Erythroblast (primary cell): Measurements from ENCODE around the gene SPATS2L.
A peak's percentile ranks its signal among the peaks of the same experiment; 100 is the strongest.

ENCODE experiments used
- DNase-seq, 2 experiments: peaks; one replicate each; lab custom pipeline; 2025; lab: John Stamatoyannopoulos, UW
- GATA1 ChIP-seq: IDR thresholded peaks from 2 replicates; pipeline ENCODE4 v1.6.1; 2011; ENCODE audit warnings: low read depth, mild to moderate bottlenecking, control low read depth, low read length, moderate library complexity
- POLR2A ChIP-seq: IDR thresholded peaks from 2 replicates; pipeline ENCODE4 v1.6.1; 2011; ENCODE audit warnings: mild to moderate bottlenecking, low read length

The SPATS2L gene

DNA sequence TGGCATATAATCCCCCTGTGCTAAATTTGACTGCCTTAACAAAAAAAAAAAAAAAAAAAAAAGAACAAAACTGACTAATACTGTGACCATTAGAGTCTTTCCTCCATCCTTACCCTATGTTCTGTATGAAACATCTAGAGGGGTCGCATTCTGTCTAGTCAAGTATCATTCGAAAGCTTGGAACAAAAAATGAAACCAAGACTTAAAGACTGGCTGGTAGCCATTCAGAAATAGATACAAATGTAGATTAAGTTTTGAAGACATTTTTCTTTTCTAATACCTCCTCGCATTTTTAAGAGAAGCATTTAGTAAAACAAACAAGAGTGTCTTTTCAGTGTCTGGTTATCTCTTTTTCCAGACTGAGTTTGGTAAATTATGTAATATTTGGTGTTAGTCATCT, 66.7 kb downstream of the SPATS2L start:
- no peak for DNase-seq
- TF ChIP-seq GATA1 (no peak), POLR2A (no peak)

DNA sequence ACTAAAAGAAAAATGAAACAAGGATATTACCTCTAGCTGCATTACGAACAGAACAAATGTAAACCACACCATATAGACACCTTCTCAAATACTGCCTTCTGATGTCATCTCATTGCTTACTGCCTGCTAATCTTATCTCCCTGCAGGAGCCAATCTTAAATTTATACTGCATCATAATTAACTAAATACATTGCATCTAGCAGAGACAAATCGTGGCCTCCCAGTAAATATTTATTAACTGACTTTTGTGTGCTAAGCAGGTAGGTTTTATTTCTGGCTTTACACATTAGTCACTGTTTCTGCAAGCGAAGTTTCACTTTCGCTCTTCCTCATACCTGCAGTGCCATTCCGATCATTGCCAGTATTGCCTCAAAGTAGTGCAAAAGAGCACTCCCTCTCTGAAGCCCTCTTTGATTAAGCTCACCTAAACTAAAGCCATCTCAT, 67.5 kb downstream of the SPATS2L start:
- DNase-seq: no peak
- TF ChIP-seq POLR2A: no peak
- no peak for TF ChIP-seq GATA1

DNA sequence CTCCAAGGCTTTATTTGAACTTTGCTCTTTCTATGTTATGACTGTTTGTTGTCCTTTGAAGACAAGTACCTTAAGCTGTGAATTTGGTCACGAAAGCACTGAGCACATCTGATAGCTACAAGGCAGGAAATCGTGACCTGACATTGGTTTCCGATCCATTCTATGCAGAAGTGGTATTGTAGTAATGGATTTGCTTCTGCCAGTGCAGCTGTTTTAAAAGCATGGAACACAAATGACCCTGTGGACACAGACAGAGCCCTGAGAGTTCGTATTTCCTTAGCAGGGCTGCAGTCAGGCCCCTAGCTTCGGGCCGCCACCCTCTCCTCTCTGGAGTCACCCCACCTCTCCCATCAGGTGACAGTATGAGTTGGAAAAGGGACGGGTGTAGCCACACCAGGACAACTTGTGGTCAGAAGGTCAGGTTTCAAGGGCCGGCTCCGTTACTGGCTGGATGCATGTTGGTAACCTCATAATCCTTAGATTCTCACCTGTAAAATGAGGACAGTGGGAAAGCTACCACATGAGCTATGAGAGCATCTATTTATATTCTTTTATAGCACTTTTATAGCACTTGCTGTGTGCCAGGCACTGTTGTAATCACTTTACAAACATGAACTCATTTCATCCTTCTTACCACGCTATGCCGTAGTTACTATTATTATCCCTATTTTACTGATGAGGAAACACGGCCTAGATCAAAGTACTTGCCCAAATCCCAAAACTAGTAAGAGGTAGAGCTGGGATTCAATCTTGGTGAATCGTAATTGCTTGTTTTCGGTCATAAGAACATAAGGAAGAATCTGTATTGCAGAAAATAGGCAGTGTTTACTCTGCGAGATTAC, 70.2 kb downstream of the SPATS2L start:
- DNase-seq: no peak
- TF ChIP-seq POLR2A: no peak
- TF ChIP-seq GATA1: no peak

DNA sequence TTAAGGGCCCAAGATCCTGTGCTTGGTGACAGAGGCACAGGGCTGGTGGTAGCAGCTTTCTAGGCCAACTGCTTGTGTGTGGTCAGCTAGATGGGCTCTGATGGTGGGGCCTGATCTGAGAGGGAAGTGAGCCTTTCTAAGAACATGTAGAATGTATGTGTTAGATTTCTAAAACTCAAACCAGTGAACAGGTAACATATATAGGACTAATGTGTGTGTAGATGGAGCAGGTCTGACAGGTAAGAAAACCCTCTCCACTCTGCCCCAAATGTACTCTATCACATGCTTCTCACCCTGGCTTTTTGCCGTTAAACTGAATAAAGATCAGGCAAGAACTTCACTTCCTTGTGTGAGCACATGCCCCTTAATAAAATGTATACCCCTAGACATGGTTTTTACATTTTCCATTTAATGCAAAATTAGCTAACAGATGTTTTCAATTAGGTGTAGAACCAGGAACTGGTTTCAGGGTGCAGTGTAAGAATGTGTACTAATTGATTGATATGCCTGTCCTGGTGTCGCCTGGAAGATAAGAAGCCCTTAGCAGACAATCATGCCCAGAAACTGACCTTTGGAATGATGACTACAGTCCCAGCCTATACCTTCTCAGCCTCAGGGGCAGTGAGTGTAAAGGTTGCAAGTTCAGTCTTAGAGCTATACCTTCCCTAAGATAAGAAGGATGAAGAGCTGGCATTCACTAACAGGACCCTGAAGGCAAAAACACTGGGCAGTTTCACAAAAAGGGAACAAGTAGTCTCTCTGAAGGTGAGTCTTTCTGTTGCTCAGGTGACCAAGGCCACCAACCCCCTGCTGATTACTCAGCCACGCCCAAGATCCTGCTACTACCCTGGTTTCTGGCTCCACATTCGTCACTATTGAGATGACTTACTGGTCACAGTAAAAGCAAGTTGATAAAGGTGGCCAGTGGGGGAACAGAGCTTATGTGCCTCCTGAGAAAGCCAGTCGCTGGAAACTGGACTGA, 71.2 kb downstream of the SPATS2L start:
- TF ChIP-seq POLR2A: no peak
- DNase-seq: no peak

DNA sequence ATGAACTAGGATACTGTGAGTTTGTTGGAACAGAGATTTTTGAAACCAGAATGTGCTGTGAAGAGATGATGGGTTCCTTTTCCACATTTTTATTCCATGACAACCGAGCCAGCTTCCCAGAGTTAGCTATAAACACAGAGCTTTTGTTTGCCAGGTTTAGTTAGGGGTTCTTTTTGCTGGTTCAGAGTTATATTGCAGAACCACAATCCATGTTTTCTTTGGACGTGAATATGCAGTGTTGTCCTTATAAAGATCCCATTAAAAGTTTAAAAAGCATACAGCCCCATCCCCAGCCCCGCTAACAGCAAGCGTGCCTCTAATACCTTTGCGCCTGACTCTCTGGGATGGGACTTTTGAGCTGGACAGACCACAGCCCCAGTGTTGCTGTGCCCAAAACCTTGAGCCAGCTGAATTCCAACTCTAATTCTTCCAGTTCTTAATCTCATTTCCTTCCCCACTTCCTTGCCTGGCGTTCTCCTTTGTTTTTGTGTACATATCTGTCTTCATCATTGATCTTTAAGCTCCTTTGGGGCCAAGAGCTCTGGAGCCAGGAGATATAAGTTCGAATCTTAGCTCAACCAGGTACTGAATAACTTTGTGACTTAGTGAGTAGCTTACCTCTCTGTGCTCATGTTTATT, 72.3 kb downstream of the SPATS2L start:
- no peak for DNase-seq
- TF ChIP-seq GATA1 (no peak), POLR2A (no peak)

DNA sequence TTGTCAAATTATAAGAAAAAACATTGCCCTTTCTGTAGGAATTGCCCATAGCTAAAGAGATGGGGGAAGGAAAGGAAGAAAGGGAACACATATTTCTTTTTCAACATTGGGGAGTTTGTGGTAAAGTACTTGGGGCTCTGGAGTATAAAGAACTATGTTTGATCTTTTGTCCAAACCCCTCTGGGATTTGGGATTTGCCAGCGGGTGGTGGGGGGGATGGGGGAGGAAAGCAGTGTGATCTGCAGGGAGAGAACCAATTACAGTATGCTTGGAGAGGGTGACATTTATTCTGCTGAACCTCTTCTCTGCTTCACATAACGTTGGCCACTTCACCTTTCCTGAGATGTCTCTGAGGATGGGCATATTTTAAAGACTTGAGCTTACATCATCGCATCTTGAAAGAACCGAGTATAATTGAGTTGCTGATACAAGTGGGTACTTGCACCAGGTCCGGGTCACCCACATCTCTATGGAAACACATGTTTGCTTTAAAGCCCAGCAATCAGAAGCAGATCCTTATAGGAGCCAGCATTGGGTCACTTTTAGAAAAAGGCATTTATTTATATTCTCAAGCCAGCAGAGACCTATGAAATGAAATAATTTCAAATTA, 73.1 kb downstream of the SPATS2L start:
- no peak for TF ChIP-seq POLR2A
- DNase-seq: no peak

DNA sequence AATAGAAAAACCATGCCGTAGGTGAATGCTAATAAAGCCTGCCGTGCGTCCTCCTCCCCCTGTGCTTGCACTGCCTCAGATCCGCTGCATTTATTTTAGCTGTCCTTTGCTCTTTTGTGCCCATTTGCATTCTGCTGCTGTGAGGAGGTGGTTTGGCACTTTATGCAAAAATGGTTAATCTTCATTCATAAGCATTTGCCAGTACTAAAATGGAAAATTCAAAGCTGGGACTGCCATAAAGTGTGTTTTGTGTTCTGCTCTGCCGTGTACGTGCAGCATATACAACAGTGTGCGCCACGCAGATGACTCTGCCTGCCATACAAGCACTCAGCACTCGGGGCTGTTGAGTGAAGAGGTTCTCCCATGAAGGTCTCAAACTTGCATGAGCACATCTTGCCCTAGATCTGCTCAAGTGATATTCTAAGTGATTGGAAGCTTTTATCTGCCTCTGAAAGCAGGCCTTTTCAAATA, 73.6 kb downstream of the SPATS2L start:
- no peak for DNase-seq
- TF ChIP-seq GATA1 (no peak), POLR2A (no peak)

DNA sequence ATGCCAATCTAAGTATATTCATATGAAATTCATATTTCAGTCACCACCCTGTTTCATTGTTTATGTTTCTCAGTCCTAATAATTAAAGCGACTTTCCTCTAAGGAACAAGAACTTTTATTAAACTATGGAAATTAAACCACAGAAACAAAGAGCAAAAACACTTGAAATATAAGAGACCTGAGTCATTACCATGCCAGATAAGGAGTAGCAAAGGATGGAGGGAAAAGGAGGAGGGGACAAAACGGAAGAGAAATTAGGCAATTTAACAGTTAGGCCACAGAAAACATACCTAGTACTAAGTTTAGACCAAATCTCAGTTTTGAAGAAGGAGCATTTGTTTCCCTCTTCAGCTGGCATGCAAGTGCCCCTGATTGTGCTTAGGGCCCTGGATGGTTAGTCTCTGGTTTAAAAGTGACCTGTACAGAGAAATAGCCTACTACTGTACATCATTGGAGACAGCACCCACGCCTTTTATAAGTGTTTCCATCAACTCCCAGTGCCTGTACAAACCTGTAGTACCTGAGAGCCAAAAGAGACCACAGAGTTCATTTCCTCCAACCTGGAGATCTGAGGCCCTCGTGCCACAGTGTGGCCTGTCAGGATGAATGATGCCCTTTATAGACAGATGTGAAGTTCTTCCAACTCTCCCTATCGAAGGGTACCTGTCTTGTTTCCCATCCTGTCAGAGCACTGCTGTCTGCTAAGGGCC, 74.5 kb downstream of the SPATS2L start:
- peak in 1 of 2 experiments; percentile 8 for DNase-seq
- no peak for TF ChIP-seq POLR2A
- no peak for TF ChIP-seq GATA1

DNA sequence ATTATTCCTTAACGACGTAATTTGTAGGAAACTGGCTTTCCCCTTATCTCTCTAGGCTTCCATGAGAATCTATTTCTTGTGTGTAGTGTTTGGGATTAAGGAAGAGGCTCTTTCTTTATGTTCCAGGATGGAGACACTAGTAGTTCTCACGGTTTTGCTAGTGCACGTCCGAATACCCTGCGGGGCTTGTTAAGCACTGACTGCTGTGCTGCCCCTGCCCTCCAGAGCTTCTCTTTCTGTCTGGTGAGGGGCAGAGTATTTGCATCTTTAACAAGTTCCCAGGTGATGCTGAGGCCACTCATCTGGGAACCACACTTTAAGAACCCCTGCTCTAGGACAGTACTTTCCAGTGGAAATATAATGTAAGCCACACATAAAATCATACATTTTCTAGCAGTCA, 76.4 kb downstream of the SPATS2L start:
- DNase-seq: no peak
- TF ChIP-seq POLR2A (no peak), GATA1 (no peak)

DNA sequence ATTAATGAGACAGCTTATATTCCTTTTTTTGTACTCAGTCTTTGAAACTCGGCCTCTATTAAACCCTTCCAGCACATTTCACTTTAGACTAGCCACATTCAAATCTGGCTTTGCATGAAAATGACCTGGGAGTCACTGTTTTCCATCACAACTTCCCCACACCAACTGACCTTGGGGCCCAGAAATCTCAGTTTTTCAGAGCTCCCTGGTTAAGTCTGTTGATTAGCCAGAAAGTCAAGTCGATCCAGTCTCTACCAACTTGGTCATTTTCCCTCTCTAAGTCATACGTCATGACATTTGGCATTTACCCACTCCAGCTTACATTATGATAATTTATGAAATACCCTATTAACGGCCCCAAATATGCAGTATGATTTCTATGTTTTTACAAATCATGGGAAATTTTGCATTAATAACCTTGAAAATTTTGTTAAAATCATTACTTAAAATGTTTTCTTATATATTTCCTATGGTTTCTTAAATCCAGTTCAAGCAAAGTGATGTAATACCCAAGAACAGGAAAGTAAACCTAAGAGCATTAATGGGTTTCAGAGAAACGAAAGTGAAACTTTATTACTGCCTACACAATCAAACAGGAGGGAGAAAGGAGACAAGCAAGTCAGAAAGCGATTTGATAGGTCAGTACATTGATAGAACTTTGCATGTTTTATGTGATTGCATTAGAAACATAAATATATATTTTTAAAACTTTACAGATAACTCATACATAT, 77.1 kb downstream of the SPATS2L start:
- DNase-seq: peak in 1 of 2 experiments; percentile 39
- TF ChIP-seq POLR2A (no peak), GATA1 (no peak)

DNA sequence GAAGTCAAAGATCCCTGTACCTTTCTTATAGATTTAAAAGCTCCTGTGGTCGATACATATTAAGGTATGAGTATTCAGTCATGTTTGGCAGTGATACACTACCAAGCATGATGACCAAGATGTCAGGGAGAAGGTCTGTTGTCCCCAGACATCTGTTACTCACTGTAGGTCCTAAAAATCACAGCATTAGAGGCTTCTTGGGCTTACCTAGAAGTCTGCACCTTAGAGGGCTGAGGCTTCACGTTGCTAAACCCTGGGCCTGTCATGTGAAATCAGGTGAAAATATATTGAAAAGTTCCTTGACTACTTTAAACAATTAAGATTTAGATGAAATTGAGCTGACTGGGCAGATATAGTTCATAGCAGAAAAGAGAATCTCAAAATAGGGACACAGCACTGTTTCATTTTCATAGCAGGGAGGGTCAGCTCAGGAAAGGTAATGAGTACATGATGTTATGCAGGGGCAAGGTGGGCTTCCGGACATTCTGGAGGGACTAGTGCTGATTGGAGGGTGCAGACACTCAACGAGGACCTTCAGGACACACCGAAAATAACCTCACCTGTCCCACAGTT, 78.7 kb downstream of the SPATS2L start:
- DNase-seq: no peak
- TF ChIP-seq POLR2A: no peak
- no peak for TF ChIP-seq GATA1

DNA sequence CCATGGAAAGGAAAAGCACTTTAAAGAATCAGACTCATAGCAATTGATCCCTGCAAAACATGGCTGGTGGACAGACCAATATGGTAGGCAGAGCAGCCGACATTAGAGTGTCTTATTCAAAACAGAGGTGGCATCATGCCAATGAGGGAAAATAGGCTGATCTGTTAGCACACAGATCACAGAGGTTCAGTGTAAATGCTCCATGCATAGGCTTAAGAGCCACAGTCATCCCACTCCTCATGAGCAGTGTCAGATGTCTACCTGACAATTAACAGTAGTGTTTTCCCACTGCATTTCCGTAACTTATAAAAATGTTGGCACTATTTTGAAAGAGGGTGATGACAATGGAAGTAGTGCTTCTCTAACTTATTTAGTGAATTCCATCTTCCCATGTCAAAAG, 86.7 kb downstream of the SPATS2L start:
- DNase-seq: no peak
- TF ChIP-seq POLR2A: no peak
- TF ChIP-seq GATA1: no peak
